Measurements from ENCODE around the gene GSPT1. TPM values are rescaled to one million over a fixed set of nuclear protein-coding genes. Genes with fewer than 3 reads are reported as not detected.
A peak's percentile ranks its signal among the peaks of the same experiment; 100 is the strongest.

The GSPT1 gene
- total RNA-seq, 1 donor from 2014 or later, result 82.7 TPM

DNA sequence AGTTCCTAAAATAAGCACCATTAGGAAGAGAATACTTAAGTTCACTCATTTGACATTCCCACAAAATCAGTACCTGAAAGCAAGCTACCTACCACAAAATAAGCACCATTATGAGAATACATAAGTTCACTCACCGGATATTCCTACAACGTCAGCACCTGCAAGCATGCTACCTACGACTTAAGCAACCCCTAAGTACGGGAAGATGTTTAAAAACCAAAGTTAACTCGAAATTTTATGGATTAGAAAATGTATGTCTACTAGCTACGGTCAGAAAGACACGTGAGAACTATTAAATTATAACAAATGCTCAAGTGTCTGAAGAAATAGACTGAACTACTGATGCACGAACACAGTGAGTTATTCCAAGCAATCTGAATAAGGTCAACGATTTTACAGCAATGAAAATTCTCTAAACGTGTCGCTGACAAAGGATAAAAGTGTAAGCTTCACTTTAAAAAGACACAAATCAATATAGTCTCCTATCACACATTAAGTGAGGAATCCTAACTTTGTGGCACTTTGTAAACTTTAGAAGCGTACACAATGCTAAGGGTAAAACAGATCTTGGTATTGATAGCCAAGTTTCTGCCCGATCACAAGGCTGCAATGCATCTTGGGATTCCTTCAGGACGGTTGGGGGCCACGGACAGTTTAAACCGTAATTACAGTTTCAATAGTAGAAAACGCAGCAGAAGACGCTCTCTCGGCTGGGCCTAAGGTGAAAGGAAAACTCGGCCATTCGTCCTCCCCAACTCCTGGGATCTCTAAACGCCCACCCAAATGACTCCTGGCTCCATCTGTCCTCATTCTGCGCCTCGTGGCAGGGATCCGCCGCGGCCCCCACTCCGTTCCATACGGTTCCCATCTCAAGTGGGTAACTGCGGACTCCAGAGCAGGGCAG is 1.3 kb downstream of the GSPT1 start:
- intact Hi-C loops (cut with DNase I), result no loop called here
- no peak for ATAC-seq
- DNase-seq (ENCODE audit: low spot score), result peak; percentile 63

DNA sequence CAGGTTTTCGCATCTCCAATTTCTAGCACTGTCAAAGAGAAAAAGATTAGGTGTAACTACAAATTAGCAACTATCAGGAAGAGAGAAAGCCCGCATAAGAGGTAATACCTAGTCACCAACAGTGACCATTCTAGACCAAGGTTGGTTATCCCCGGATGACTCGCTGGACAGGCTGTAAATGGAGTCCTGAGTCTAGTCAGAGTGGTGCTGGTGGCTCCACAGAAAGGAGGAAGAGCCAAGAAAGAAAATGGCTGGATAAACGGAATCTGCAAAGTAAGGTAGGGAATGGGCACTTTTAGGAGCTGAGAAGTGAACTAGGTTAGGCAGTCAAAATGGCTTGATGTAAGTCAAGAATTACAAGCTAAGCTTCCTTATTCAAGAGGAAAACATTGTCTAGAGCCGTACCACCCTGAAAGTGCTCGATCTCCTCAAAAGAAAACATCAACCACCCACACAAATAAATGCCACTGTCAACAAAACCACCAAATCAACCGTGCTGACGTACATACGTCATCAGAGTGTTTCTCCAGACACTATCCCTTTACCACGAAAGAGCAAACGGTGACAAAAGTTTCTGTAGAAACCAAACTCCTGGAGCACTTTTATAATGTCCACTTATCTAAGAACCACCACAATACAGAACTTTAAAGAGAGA is 2.2 kb downstream of the GSPT1 start:
- intact Hi-C loops (cut with DNase I), result no loop called here
- no peak for DNase-seq (ENCODE audit: low spot score)
- no peak for ATAC-seq

GRCh38 chr16:11909653-11910545 is 5.9 kb downstream of the GSPT1 start:
- ATAC-seq, result peak; percentile 40

DNA sequence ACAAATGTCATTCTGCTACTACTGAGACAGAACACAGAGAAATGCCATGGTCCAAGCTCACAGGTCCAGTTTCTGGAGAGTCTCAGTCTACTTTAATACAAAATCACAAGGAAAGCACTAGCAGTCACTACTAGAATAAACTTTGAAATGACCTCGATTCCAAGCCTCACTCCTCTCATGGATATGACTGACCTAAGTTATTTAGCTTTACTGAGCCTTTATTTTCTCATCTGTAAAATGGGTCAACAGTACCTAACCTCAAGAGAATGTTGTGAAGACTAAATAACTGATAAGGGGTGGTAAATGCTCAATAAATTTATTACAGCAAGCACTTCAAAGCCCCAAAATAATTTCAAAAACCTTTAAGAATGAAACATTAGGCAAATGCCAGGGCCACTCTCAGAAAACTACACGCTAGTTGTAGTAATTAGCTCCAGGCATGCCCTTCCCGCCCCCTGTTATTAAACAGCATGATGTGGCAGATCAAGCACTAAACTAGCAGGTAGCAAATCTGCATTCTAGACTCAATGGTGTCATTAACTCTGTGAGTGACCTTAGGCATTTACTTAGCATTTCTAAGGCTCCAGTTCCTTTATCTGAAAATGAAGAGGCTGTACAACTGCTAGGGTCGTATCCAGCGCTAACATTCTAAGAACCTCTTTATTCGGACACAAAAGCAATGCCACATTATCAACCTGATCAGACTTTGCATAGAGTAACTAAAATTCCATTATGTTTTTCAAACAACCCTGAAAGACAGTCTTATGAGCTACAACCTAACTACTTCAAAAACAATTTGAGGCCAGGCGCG is 8.4 kb downstream of the GSPT1 start:
- intact Hi-C loops (cut with DNase I), result no loop called here
- no peak for DNase-seq (ENCODE audit: low spot score)
- no peak for ATAC-seq

More at GRCh38 chr16:11909653-11910545, 5.9 kb downstream of the GSPT1 start:
- no peak for DNase-seq (ENCODE audit: low spot score)
- intact Hi-C loops (cut with DNase I), result no loop called here

- ATAC-seq (no peak), DNase-seq (ENCODE audit: low spot score) (no peak)
- intact Hi-C loops (cut with DNase I), result no loop called here
Observed at GRCh38 chr16:11903906-11904305, 11.8 kb downstream of the GSPT1 start.

GRCh38 chr16:11901091-11901490 is 14.7 kb downstream of the GSPT1 start:
- no peak for DNase-seq (ENCODE audit: low spot score)
- ATAC-seq, result no peak
- intact Hi-C loops (cut with DNase I), result no loop called here

DNA sequence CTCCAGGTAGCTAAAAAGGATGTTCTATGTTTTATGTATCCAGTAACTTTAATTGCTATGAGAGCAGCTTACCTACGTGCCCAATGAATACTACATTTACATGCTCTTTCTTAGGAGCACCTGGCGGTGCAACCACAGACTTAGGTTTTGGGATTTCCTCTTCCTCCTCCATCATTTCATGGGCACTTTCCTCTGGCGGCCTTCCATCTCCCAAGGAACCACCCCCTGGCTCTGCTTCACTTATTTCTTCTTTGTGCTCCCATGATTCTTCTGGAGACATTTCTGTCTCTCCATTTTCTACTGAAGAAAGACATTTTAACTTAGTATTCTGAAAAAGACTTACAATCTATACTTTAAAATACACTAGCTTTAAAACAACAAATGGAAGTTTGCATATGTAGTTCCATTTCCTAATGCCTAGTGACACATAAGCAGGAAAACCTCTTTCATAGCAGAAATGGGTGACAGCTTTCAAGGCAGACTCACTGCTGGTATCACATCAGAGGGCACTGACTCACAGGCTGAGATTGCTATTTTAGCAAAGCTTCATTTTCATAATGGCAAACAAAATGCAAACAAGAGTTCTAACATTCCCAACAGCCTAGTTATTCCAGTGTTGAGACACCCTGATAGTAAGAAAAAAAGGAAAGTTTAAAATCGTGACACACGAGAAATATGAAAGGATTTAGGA is 19.1 kb downstream of the GSPT1 start:
- DNase-seq (ENCODE audit: low spot score) (no peak), ATAC-seq (no peak)
- intact Hi-C loops (cut with DNase I), result no loop called here

- ATAC-seq (no peak), DNase-seq (ENCODE audit: low spot score) (no peak)
- intact Hi-C loops (cut with DNase I), result no loop called here
Observed at GRCh38 chr16:11893571-11893970, 22.2 kb downstream of the GSPT1 start.

- ATAC-seq (no peak), DNase-seq (ENCODE audit: low spot score) (no peak)
- intact Hi-C loops (cut with DNase I), result no loop called here
Observed at GRCh38 chr16:11892761-11893160, 23.0 kb downstream of the GSPT1 start.

DNA sequence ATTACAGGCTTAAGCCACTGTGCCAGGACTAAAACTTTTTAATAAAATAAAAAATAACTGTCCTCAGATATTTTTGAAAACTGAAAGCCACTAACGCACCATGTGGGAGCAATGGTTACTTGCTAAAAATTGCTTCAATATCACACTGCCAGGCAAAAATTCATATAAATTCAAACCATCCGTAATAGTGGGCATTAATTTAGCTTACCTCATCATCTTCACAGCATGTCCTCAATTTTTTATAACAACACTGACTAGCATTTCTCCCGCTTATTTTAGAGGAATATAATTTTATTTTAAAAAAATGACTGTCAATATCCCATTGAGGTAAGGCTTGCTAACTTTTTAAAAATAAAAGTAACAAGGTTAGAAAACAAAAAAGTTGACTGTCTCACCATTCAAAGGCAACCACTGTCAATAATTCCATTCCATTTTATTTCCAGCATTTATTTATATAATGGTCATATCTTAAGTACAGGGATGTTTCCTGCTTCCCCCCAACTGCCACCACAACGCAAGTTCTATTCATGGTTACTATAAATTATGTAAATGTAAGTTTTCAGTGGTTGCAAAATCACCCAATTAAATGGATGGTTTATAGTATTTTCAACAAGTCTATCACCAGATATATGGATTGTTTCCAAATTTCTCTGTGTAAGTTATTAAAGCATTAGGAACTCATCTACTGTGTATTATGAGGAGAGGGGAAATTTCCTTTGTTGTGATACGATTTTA is 25.4 kb downstream of the GSPT1 start:
- intact Hi-C loops (cut with DNase I), result no loop called here
- DNase-seq (ENCODE audit: low spot score) (no peak), ATAC-seq (no peak)

DNA sequence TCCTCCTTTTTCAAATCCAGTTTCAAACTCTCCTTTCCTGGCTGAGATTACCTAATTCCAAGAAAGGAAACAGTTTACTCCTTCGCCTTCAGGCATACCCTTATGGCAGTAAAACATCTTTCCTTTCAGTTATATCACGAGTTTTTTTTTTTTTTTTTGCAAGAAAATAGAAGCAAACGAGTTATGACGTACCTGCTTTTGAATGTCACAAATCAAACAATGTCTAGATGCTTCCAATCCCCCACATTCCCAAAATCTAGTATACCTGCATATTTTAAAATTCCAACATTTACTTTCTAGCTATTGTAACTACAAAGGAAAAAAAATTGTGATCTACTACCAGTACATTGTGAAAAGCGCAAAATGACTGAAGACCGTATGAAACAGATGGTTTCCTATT is 28.9 kb downstream of the GSPT1 start:
- ATAC-seq (no peak), DNase-seq (ENCODE audit: low spot score) (no peak)
- intact Hi-C loops (cut with DNase I), result no loop called here

DNA sequence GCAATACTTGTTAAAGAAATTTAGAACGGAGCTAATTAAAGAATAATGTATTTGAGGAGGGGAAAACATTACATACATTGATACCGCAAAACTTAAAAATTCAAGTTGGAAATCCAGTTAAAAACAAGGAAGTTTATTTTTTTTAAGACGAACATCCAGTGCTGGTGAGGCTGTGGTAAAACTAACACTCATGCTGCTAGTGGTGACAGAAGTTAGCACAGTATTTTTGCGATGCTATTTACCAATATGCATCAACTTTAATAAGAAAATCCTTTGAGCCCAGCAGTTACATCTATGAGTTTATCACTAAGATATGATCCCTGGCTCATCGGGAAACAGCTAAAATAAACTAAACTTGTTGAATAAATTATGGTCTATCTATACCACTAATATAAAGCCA is 31.7 kb downstream of the GSPT1 start:
- DNase-seq (ENCODE audit: low spot score) (no peak), ATAC-seq (no peak)
- intact Hi-C loops (cut with DNase I), result no loop called here

GRCh38 chr16:11880007-11880406 is 35.7 kb downstream of the GSPT1 start:
- ATAC-seq (no peak), DNase-seq (ENCODE audit: low spot score) (no peak)
- intact Hi-C loops (cut with DNase I), result no loop called here

GRCh38 chr16:11877374-11877773 is 38.4 kb downstream of the GSPT1 start:
- DNase-seq (ENCODE audit: low spot score) (no peak), ATAC-seq (no peak)
- intact Hi-C loops (cut with DNase I), result no loop called here

DNA sequence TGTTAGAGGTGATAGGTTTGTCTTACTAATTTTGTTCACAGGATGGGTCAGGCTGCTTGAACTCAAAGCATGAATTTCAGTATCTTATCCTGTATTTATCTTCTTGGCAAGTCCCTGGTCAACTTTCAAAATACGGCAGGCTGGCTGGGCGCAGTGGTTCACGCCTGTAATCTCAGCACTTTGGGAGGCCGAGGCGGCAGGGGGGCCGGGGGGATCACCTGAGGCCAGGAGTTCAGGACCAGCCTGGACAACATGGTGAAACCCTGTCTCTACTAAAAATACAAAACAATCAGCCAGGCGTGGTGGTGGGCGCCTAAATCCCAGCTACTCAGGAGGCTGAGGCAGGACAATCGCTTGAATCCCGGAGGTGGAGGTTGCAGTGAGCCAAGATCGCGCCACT is 39.5 kb downstream of the GSPT1 start:
- DNase-seq (ENCODE audit: low spot score), result no peak
- no peak for ATAC-seq
- intact Hi-C loops (cut with DNase I), result no loop called here

DNA sequence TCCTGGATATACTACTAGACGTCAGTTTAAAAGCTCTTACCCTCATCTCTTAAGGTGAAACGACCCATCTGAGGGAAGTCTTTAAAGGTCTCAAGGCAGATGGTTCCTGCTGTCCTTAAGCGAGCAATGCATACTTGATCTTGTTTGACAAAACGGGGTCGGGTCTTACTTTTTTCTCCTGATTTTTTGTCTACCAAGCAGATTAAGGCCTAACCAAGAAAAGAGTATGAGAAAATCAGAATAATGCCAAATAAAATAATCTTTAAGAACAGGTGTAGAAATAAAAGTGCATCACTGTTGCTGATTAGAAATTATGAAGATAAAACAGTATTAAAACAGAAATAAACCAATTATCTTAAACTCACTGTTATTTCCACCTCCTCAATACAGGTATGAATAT is 40.0 kb downstream of the GSPT1 start:
- no peak for DNase-seq (ENCODE audit: low spot score)
- intact Hi-C loops (cut with DNase I), result no loop called here
- ATAC-seq, result no peak

DNA sequence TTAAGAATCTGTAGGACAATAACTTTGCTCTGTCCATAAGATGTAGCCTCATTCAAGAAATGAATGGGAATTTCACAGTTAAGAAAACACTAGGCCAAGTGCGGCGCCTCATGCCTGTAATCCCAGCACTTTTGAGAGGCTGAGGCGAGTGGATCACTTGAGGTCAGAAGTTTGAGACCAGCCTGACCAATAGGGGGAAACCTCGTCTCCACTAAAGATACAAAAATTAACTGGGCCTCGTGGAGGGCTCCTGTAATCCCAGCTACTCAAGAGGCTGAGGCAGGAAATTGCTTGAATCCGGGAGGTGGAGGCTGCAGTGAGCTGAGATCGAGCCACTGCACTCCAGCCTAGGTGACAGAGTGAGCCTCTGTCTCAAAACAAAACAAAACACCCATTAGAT is 44.6 kb downstream of the GSPT1 start:
- ATAC-seq (no peak), DNase-seq (ENCODE audit: low spot score) (no peak)
- intact Hi-C loops (cut with DNase I), result no loop called here

- intact Hi-C loops (cut with DNase I), result no loop called here
- DNase-seq (ENCODE audit: low spot score), result no peak
- no peak for ATAC-seq
Observed at GRCh38 chr16:11870399-11870798, 45.4 kb downstream of the GSPT1 start.

Data from sciatic nerve (tissue), 2 donors.